GM19240 (cell line): ENCODE results near the gene OR2M2.

Experiments
- DNase-seq: peaks from one replicate; pipeline ENCODE4 v3.0.0; 2011; ENCODE audit warnings: low spot score; ENCODE audit not compliant: insufficient read length

OR2M2 gene

GRCh38 chr1:248174521-248174920 lies at the start of gene OR2M2:
Gene OR2M2 (plus strand): TSS chr1:248174821. CDS start chr1:248179986, 5,165 bp downstream.
- DNase-seq = no peak

GRCh38 chr1:248127653-248128052 lies 47.0 kb upstream of the OR2M2 start:
- no peak for DNase-seq

- no peak for DNase-seq
Measured at GRCh38 chr1:248136811-248137210, 37.8 kb upstream of the OR2M2 start.

GRCh38 chr1:248140846-248141245 lies 33.8 kb upstream of the OR2M2 start:
- no peak for DNase-seq

- no peak for DNase-seq
Measured at GRCh38 chr1:248143311-248143710, 31.3 kb upstream of the OR2M2 start.

GRCh38 chr1:248144513-248145198 lies 30.0 kb upstream of the OR2M2 start, which contains the start of gene OR2M5:
Gene OR2M5 (plus strand): TSS chr1:248145148. CDS start chr1:248145148, 0 bp downstream.
- DNase-seq = no peak

GRCh38 chr1:248152056-248152827 lies 22.4 kb upstream of the OR2M2 start:
- no peak for DNase-seq

- no peak for DNase-seq
Measured at GRCh38 chr1:248155927-248156326, 18.7 kb upstream of the OR2M2 start.

- DNase-seq = no peak
Measured at GRCh38 chr1:248158758-248159157, 15.9 kb upstream of the OR2M2 start.

GRCh38 chr1:248164031-248164430 lies 10.6 kb upstream of the OR2M2 start:
- DNase-seq = no peak

- DNase-seq = no peak
Measured at GRCh38 chr1:248165186-248165585, 9.4 kb upstream of the OR2M2 start.

- no peak for DNase-seq
Measured at GRCh38 chr1:248183996-248184395, 9.4 kb downstream of the OR2M2 start.

- DNase-seq = no peak
Measured at GRCh38 chr1:248187363-248187762, 12.7 kb downstream of the OR2M2 start.

- DNase-seq = no peak
Measured at GRCh38 chr1:248189026-248189425, 14.4 kb downstream of the OR2M2 start.

GRCh38 chr1:248194117-248194516 lies 19.5 kb downstream of the OR2M2 start:
- no peak for DNase-seq

- DNase-seq = no peak
Measured at GRCh38 chr1:248196965-248197364, 22.3 kb downstream of the OR2M2 start, which contains the start of gene OR2M3. Gene OR2M3 (plus strand): TSS chr1:248197265. CDS start chr1:248203068, 5,803 bp downstream.

GRCh38 chr1:248215880-248216279 lies 41.3 kb downstream of the OR2M2 start:
- no peak for DNase-seq

GRCh38 chr1:248225537-248225936 lies 50.9 kb downstream of the OR2M2 start:
- DNase-seq = no peak

GRCh38 chr1:248229360-248229908 lies 54.8 kb downstream of the OR2M2 start:
- DNase-seq = no peak
